ENCODE data around the gene GLB1L. TPM values are rescaled to one million over a fixed set of nuclear protein-coding genes. Genes with fewer than 3 reads are reported as not detected.

Gene GLB1L
- total RNA-seq, 1 experiment from 2014 or later: 6.1 TPM

DNA sequence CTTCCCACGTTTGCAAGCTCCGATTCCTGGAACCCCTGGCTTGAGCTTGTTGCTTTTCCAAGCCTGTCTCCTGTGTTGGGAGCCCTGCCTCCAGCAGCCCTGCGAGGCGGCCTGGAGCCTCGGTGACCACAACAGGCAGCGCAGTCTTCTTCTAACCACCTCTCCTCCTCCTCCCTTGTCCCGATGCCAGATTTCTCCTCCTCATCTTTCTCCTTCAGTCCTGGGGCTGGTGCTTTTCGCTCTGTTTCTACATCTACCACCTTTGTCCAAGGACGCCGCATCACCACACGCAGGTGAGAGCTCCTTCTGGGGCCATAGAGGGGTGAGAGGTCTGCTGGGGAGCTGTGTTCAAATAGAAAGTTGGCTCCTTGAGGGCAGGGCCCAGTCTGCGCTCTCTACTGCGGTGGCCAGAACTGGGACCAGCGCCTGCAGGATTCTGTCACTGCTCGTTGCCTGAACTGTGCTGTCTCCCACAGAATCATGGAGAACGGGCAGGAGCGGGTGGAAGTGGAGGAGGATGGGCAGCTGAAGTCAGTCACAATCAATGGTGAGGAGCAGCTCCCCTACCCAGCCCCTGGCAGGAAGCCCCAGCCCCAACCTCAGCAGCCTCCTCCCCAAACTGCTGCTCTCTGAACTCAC is 37.8 kb upstream of the GLB1L start:
- ChIA-PET POLR2A (no interaction called here), CTCF (interaction anchor here (1.0 kb wide), 1 partner anchor 12 kb away, joined by 3 read pairs; no protein-coding TSS in a partner anchor)
- no peak overlapping the region for H3K27ac Mint-ChIP-seq

DNA sequence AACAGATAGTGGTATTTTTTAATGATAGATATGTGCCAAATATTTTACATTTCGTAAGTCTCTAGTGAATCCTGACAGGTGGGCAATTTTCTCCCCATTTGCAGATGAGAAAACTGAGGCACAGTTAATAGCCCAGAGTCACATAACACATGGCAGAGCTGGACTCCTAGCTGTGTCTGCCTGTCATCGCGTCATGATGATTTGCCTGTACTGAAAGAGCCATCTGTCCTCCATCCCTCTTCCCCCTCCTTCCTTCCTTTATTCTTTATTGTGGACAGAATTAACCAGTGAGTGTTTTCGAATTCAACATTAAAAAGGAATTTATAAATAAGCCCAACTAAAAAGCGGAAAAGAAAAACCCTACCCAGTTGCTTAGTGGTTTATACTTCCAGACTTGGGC is 37.1 kb upstream of the GLB1L start:
- H3K9me3 Mint-ChIP-seq: no peaks in the 10 kb centered on the region
- no peak overlapping the region for H3K27ac Mint-ChIP-seq
- CTCF ChIA-PET: interaction anchor here (6.5 kb wide), 1 partner anchor 11 kb away, joined by 158 read pairs; no protein-coding TSS in a partner anchor
- DNase-seq (ENCODE audit: low spot score) (no peak), ATAC-seq (no peak)
- H3K4me1 Mint-ChIP-seq: peaks cover 29% of the 10 kb centered on the region
- no peaks in the 10 kb centered on the region for H3K27me3 Mint-ChIP-seq (ENCODE audit: low read depth)
- H3K36me3 Mint-ChIP-seq: peaks cover 8% of the 10 kb centered on the region; the same call in 1 of the 2 replicates
- POLR2A ChIA-PET: no interaction called here
- no peak overlapping the region for H3K4me3 Mint-ChIP-seq
- TF ChIP-seq, protein P1, sequence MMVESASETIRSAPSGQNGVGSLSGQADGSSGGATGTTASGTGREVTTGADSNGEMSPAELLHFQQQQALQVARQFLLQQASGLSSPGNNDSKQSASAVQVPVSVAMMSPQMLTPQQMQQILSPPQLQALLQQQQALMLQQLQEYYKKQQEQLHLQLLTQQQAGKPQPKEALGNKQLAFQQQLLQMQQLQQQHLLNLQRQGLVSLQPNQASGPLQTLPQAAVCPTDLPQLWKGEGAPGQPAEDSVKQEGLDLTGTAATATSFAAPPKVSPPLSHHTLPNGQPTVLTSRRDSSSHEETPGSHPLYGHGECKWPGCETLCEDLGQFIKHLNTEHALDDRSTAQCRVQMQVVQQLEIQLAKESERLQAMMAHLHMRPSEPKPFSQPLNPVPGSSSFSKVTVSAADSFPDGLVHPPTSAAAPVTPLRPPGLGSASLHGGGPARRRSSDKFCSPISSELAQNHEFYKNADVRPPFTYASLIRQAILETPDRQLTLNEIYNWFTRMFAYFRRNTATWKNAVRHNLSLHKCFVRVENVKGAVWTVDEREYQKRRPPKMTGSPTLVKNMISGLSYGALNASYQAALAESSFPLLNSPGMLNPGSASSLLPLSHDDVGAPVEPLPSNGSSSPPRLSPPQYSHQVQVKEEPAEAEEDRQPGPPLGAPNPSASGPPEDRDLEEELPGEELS (CRISPR knock-in tag; IDR thresholded peaks at IDR 0.05): no peak
- TF ChIP-seq ZNF416 (CRISPR knock-in tag; IDR thresholded peaks at IDR 0.05): no peak
- TF ChIP-seq SMAD3 (CRISPR knock-in tag; IDR thresholded peaks at IDR 0.05; ENCODE audit: borderline replicate concordance): no peak
- no peak for TF ChIP-seq JAZF1 (CRISPR knock-in tag; IDR thresholded peaks at IDR 0.05)
- TF ChIP-seq, protein P2, sequence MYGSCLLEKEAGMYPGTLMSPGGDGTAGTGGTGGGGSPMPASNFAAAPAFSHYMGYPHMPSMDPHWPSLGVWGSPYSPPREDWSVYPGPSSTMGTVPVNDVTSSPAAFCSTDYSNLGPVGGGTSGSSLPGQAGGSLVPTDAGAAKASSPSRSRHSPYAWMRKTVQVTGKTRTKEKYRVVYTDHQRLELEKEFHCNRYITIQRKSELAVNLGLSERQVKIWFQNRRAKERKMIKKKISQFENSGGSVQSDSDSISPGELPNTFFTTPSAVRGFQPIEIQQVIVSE (CRISPR knock-in tag; IDR thresholded peaks at IDR 0.05; ENCODE audit: borderline replicate concordance): no peak
- TF ChIP-seq, protein P3, sequence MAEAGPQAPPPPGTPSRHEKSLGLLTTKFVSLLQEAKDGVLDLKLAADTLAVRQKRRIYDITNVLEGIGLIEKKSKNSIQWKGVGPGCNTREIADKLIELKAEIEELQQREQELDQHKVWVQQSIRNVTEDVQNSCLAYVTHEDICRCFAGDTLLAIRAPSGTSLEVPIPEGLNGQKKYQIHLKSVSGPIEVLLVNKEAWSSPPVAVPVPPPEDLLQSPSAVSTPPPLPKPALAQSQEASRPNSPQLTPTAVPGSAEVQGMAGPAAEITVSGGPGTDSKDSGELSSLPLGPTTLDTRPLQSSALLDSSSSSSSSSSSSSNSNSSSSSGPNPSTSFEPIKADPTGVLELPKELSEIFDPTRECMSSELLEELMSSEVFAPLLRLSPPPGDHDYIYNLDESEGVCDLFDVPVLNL (CRISPR knock-in tag; IDR thresholded peaks at IDR 0.05; ENCODE audit: borderline replicate concordance, low read depth): no peak
- TF ChIP-seq, protein P4, sequence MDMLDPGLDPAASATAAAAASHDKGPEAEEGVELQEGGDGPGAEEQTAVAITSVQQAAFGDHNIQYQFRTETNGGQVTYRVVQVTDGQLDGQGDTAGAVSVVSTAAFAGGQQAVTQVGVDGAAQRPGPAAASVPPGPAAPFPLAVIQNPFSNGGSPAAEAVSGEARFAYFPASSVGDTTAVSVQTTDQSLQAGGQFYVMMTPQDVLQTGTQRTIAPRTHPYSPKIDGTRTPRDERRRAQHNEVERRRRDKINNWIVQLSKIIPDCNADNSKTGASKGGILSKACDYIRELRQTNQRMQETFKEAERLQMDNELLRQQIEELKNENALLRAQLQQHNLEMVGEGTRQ (CRISPR knock-in tag; IDR thresholded peaks at IDR 0.05): no peak
- no peak for TF ChIP-seq ZNF232 (CRISPR knock-in tag; IDR thresholded peaks at IDR 0.05)

More for the DNA sequence above, 37.8 kb upstream of the GLB1L start:
- ATAC-seq (no peak), DNase-seq (ENCODE audit: low spot score) (no peak)
- H3K36me3 Mint-ChIP-seq: peaks cover 8% of the 10 kb centered on the region; the same call in 1 of the 2 replicates
- TF ChIP-seq ZNF138 (CRISPR knock-in tag; conservative IDR thresholded peaks at IDR 0.05): no peak
- TF ChIP-seq, protein P5, sequence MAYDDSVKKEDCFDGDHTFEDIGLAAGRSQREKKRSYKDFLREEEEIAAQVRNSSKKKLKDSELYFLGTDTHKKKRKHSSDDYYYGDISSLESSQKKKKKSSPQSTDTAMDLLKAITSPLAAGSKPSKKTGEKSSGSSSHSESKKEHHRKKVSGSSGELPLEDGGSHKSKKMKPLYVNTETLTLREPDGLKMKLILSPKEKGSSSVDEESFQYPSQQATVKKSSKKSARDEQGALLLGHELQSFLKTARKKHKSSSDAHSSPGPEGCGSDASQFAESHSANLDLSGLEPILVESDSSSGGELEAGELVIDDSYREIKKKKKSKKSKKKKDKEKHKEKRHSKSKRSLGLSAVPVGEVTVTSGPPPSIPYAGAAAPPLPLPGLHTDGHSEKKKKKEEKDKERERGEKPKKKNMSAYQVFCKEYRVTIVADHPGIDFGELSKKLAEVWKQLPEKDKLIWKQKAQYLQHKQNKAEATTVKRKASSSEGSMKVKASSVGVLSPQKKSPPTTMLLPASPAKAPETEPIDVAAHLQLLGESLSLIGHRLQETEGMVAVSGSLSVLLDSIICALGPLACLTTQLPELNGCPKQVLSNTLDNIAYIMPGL (CRISPR knock-in tag; IDR thresholded peaks at IDR 0.05): no peak
- TF ChIP-seq TCF7 (CRISPR knock-in tag; IDR thresholded peaks at IDR 0.05; ENCODE audit: low read depth): no peak
- TF ChIP-seq CREM (CRISPR knock-in tag; IDR thresholded peaks at IDR 0.05): no peak
- TF ChIP-seq, protein P1 (CRISPR knock-in tag; IDR thresholded peaks at IDR 0.05): no peak
- no peak for TF ChIP-seq ZNF219 (CRISPR knock-in tag; IDR thresholded peaks at IDR 0.05; ENCODE audit: borderline replicate concordance)
- TF ChIP-seq NR1H2 (CRISPR knock-in tag; IDR thresholded peaks at IDR 0.05): no peak
- TF ChIP-seq, protein P6, sequence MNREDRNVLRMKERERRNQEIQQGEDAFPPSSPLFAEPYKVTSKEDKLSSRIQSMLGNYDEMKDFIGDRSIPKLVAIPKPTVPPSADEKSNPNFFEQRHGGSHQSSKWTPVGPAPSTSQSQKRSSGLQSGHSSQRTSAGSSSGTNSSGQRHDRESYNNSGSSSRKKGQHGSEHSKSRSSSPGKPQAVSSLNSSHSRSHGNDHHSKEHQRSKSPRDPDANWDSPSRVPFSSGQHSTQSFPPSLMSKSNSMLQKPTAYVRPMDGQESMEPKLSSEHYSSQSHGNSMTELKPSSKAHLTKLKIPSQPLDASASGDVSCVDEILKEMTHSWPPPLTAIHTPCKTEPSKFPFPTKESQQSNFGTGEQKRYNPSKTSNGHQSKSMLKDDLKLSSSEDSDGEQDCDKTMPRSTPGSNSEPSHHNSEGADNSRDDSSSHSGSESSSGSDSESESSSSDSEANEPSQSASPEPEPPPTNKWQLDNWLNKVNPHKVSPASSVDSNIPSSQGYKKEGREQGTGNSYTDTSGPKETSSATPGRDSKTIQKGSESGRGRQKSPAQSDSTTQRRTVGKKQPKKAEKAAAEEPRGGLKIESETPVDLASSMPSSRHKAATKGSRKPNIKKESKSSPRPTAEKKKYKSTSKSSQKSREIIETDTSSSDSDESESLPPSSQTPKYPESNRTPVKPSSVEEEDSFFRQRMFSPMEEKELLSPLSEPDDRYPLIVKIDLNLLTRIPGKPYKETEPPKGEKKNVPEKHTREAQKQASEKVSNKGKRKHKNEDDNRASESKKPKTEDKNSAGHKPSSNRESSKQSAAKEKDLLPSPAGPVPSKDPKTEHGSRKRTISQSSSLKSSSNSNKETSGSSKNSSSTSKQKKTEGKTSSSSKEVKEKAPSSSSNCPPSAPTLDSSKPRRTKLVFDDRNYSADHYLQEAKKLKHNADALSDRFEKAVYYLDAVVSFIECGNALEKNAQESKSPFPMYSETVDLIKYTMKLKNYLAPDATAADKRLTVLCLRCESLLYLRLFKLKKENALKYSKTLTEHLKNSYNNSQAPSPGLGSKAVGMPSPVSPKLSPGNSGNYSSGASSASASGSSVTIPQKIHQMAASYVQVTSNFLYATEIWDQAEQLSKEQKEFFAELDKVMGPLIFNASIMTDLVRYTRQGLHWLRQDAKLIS (CRISPR knock-in tag; IDR thresholded peaks at IDR 0.05; ENCODE audit: borderline replicate concordance): no peak
- TF ChIP-seq, protein P7, sequence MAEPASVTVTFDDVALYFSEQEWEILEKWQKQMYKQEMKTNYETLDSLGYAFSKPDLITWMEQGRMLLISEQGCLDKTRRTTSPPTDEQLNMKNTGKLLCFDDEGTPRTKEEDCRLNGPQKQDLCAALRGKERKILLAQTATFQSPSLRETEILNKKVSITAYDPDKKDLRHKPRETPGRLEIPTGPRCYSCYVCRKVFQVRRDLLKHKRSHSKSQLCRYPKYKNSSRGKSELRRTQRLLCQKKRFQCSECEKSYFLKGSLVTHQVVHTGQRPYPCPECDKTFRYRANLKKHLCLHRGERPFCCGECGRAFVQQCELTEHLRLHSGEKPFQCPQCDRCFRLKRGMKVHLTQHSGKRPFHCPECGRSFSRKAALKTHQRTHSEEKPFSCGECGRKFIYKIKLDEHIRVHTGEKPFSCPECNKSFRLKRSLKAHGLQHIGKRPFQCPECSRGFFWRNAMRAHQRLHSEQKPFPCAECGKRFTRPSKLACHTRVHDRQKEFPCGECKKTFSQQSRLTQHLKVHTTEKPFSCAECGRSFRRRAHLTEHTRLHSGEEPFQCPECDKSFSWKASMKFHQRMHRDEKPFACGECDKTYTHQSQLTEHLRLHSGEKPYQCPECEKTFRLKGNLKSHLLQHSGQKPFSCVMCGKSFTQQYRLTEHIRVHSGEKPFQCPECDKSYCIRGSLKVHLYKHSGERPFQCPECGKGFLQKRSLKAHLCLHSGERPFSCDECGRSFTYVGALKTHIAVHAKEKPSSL (CRISPR knock-in tag; conservative IDR thresholded peaks at IDR 0.05): no peak
- no peaks in the 10 kb centered on the region for H3K27me3 Mint-ChIP-seq (ENCODE audit: low read depth)
- peaks cover 23% of the 10 kb centered on the region for H3K4me1 Mint-ChIP-seq
- H3K4me3 Mint-ChIP-seq: no peak overlapping the region
- H3K9me3 Mint-ChIP-seq: no peaks in the 10 kb centered on the region

All from WTC11 (cell line).